HEK293 (cell line): ENCODE measurements around the gene SORL1.

Experiments
- FEZF1 ChIP-seq: fragments of 450-650 bp; formaldehyde crosslinking; IDR thresholded peaks from 2 replicates; pipeline ENCODE4 v1.5.1; 2016; ENCODE audit warnings: missing biosample characterization, missing genetic modification characterization
- HOXC10 ChIP-seq: sonication (generic); formaldehyde crosslinking; IDR thresholded peaks from 2 replicates; pipeline ENCODE4 v1.8.1; 2023; ENCODE audit warnings: mild to moderate bottlenecking, missing genetic modification reagents
- KLF16 ChIP-seq: fragments of 450-650 bp; formaldehyde crosslinking; IDR thresholded peaks from 2 replicates; pipeline ENCODE4 v1.5.1; 2017; ENCODE audit warnings: missing biosample characterization, missing genetic modification characterization
- REST ChIP-seq: fragments of 450-650 bp; formaldehyde crosslinking; IDR thresholded peaks from 2 replicates; pipeline ENCODE4 v1.5.1; 2016; ENCODE audit warnings: missing biosample characterization, missing genetic modification characterization
- SALL2 ChIP-seq: fragments of 450-650 bp; formaldehyde crosslinking; IDR thresholded peaks from 2 replicates; pipeline ENCODE4 v1.5.0; 2017; ENCODE audit warnings: missing biosample characterization, mild to moderate bottlenecking, missing genetic modification characterization, borderline replicate concordance
- ZBTB49 ChIP-seq: fragments of 450-650 bp; formaldehyde crosslinking; IDR thresholded peaks from 2 replicates; pipeline ENCODE4 v1.5.1; 2016; ENCODE audit warnings: missing biosample characterization, missing genetic modification characterization, low read depth
- ZBTB7A ChIP-seq: fragments of 450-650 bp; formaldehyde crosslinking; IDR thresholded peaks from 2 replicates; pipeline ENCODE4 v1.5.1; 2016; ENCODE audit warnings: low read depth, missing biosample characterization, missing genetic modification characterization
- ZNF221 ChIP-seq: fragments of 450-650 bp; formaldehyde crosslinking; IDR thresholded peaks from 2 replicates; pipeline ENCODE4 v1.5.1; 2017; ENCODE audit warnings: missing biosample characterization, missing genetic modification characterization, borderline replicate concordance
- ZNF529 ChIP-seq: fragments of 450-650 bp; formaldehyde crosslinking; IDR thresholded peaks from 2 replicates; pipeline ENCODE4 v1.5.1; 2017; ENCODE audit warnings: missing genetic modification characterization, missing biosample characterization; ENCODE audit not compliant: insufficient replicate concordance
- ZNF596 ChIP-seq: fragments of 450-650 bp; IDR thresholded peaks from 2 replicates; pipeline ENCODE4 v1.5.0; 2018; ENCODE audit warnings: missing biosample characterization, mild to moderate bottlenecking, missing genetic modification characterization, moderate library complexity
- ZNF600 ChIP-seq: fragments of 450-650 bp; formaldehyde crosslinking; IDR thresholded peaks from 2 replicates; pipeline ENCODE4 v1.5.1; 2016; ENCODE audit warnings: missing biosample characterization, missing genetic modification characterization
- TF ChIP-seq, protein P1 (sequence below): fragments of 450-650 bp; formaldehyde crosslinking; IDR thresholded peaks from 2 replicates; pipeline ENCODE4 v1.5.1; 2016; ENCODE audit warnings: missing biosample characterization, missing genetic modification characterization

DNA sequence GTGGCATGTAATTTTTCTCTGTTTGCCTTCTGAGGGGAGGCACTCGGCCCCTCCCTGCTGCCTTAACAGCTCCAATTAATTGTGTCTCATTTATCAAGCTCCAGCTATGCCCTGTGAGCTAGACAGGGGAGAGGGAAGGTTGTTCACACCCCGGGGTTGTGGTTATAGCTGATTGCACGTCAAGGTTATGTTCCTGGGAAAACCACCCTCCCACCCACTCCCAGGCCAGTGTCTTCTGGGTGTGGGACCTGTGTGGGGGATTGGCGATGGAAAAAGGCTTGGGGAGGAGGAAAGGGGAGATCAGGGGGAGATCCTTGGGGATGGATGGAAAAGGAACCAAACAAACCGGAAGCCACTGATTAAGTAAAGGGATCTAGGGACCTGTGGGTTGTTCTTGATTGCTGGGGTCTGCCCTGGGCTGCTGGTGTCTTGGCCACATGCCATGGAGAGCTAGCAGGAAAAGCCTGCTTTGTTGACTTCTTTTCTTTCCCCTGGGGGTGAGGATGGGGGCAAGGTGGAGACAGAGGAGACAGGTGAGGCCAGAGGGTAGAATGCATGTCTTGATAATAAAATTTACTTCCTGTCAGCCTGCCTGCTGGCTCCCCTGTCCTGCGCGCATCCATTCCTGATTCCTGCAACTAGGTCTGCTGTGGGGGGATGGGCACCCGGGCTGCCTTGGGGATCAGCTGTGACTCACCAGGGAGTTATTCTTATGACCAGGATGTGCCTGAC lies 14.1 kb downstream of the SORL1 start:
- TF ChIP-seq ZBTB49 (tag by site-specific recombination), result no peak
- TF ChIP-seq, protein P1, sequence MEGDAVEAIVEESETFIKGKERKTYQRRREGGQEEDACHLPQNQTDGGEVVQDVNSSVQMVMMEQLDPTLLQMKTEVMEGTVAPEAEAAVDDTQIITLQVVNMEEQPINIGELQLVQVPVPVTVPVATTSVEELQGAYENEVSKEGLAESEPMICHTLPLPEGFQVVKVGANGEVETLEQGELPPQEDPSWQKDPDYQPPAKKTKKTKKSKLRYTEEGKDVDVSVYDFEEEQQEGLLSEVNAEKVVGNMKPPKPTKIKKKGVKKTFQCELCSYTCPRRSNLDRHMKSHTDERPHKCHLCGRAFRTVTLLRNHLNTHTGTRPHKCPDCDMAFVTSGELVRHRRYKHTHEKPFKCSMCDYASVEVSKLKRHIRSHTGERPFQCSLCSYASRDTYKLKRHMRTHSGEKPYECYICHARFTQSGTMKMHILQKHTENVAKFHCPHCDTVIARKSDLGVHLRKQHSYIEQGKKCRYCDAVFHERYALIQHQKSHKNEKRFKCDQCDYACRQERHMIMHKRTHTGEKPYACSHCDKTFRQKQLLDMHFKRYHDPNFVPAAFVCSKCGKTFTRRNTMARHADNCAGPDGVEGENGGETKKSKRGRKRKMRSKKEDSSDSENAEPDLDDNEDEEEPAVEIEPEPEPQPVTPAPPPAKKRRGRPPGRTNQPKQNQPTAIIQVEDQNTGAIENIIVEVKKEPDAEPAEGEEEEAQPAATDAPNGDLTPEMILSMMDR, result no peak
- no peak for TF ChIP-seq ZNF596 (tag by site-specific recombination)
- TF ChIP-seq ZNF529, result no peak
- no peak for TF ChIP-seq REST (tag by site-specific recombination)
- no peak for TF ChIP-seq KLF16 (tag by site-specific recombination)
- no peak for TF ChIP-seq SALL2 (tag by site-specific recombination)
- TF ChIP-seq HOXC10 (CRISPR knock-in tag), result no peak
- no peak; the same call in 1 of the 2 replicates for TF ChIP-seq FEZF1 (tag by site-specific recombination)
- no peak for TF ChIP-seq ZBTB7A (tag by site-specific recombination)
- no peak for TF ChIP-seq ZNF600 (tag by site-specific recombination)
- no peak for TF ChIP-seq ZNF221
